Chondrocyte (in vitro differentiated cells): Measurements from ENCODE around the gene ALKBH4. TPM values are rescaled to one million over a fixed set of nuclear protein-coding genes. Genes with fewer than 3 reads are reported as not detected.

Source experiments
- DNase-seq: peaks from one replicate; pipeline ENCODE4 v3.0.0; 2021; ENCODE audit warnings: mixed read lengths, low spot score
- H3K27ac Mint-ChIP-seq: one replicate; pipeline ENCODE4 v1.8.0; 2021; ENCODE audit warnings: mild to moderate bottlenecking, moderate library complexity, mixed read lengths; ENCODE audit not compliant: unreplicated experiment
- H3K27me3 Mint-ChIP-seq: 2 replicates; pipeline ENCODE4 v1.8.0; 2021; ENCODE audit warnings: low read depth, mixed read lengths
- H3K36me3 Mint-ChIP-seq: 2 replicates; pipeline ENCODE4 v1.8.0; 2021; ENCODE audit warnings: low read depth, mixed read lengths
- H3K4me1 Mint-ChIP-seq: 2 replicates; pipeline ENCODE4 v1.8.0; 2021; ENCODE audit warnings: low read depth, mild to moderate bottlenecking, mixed read lengths
- H3K4me3 Mint-ChIP-seq: one replicate; pipeline ENCODE4 v1.8.0; 2021; ENCODE audit warnings: mild to moderate bottlenecking, moderate library complexity, mixed read lengths; ENCODE audit not compliant: unreplicated experiment
- H3K9me3 Mint-ChIP-seq: 2 replicates; pipeline ENCODE4 v1.8.0; 2021; ENCODE audit warnings: low read depth, mixed read lengths
- total RNA-seq: library from RNA; stranded (reverse); gene quantifications from 3 replicates; pipeline ENCODE4 v1.2.1, GENCODE V29; 2021
- TF ChIP-seq, protein P1 (sequence below): fragments of 200-600 bp; sonication (generic); IDR thresholded peaks from 2 replicates; pipeline ENCODE4 v1.5.0; 2021; ENCODE audit warnings: antibody characterized with exemption, mild to moderate bottlenecking, moderate library complexity

Gene ALKBH4
- total RNA-seq, 1 donor from 2014 or later = 9.2 TPM

DNA sequence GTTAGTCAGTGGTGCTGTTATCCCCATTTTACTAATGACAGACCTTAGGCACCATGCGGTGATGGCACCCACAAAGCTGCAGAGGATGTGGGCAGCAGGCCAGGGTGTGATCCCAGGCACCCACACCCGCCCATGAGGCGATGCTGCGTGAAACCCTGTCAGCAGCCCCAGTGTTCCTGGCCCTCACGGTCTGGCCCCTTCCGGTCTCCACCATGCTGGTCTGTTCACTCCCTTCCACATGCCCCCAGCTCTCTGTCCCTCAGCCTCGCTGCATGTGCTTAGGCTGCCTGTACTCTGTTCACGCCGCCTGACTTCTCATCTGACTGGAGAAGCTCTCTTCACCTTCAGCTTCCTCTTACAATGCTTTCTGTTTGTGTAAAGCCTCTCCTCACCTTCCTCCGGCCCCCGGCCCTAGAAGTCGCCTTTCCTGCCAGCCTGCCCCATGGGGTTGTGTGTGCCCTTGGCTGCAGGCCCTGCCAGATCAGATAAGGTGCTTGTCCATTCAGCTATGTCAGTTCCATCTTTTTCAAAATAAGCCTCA lies 48.9 kb downstream of the ALKBH4 start:
- Mint-ChIP-seq H3K4me1 (no peaks in the 10 kb centered on the region), H3K27me3 (no peaks in the 10 kb centered on the region), H3K27ac (no peak overlapping the region), H3K36me3 (peaks cover 29% of the 10 kb centered on the region), H3K4me3 (no peak overlapping the region), H3K9me3 (no peaks in the 10 kb centered on the region)
- no peak for DNase-seq
- TF ChIP-seq, protein P1, sequence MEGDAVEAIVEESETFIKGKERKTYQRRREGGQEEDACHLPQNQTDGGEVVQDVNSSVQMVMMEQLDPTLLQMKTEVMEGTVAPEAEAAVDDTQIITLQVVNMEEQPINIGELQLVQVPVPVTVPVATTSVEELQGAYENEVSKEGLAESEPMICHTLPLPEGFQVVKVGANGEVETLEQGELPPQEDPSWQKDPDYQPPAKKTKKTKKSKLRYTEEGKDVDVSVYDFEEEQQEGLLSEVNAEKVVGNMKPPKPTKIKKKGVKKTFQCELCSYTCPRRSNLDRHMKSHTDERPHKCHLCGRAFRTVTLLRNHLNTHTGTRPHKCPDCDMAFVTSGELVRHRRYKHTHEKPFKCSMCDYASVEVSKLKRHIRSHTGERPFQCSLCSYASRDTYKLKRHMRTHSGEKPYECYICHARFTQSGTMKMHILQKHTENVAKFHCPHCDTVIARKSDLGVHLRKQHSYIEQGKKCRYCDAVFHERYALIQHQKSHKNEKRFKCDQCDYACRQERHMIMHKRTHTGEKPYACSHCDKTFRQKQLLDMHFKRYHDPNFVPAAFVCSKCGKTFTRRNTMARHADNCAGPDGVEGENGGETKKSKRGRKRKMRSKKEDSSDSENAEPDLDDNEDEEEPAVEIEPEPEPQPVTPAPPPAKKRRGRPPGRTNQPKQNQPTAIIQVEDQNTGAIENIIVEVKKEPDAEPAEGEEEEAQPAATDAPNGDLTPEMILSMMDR = no peak

DNA sequence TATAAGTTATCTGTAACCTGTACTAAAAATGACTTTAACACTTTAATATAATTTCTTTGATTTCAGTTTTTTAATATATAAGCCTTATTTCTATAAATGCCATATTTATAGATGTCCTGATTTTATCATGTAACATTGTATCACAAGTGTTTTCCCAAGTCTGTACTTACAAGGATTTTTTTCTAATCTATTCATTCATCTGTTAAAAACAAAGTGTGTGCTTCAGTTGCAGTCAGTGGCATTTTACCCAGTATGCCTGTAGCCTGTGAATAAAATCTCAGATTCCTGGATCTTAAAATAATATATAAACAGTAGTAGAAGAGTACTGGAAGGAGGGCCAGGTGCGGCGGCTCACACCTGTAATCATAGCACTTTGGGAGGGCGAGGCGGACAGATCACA lies 51.1 kb downstream of the ALKBH4 start:
- DNase-seq = no peak
- no peaks in the 10 kb centered on the region for H3K27me3 Mint-ChIP-seq
- TF ChIP-seq, protein P1 = no peak
- no peaks in the 10 kb centered on the region for H3K9me3 Mint-ChIP-seq
- H3K36me3 Mint-ChIP-seq = peaks cover 35% of the 10 kb centered on the region
- no peak overlapping the region for H3K27ac Mint-ChIP-seq
- no peaks in the 10 kb centered on the region for H3K4me1 Mint-ChIP-seq
- H3K4me3 Mint-ChIP-seq = no peak overlapping the region

DNA sequence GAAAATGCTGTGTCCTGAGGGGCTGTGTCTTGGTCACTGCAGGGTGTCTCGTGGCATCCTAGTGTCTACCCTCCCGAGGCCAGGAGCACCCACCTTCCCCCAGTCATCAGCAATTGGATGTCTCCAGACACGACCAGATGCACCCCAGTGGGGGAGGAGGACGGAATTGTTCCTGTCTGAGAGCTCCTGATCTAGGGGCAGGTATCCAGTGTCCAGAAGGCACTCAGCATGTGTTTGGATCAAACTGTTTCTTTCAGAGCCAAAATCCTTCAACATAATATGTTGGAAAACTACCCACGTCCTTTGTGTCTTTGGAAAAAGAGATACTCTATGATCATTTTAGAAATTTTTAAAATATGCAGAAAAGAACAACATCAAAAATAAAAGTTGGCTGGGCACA lies 51.6 kb downstream of the ALKBH4 start:
- H3K36me3 Mint-ChIP-seq = peaks cover 40% of the 10 kb centered on the region
- H3K9me3 Mint-ChIP-seq = no peaks in the 10 kb centered on the region

DNA sequence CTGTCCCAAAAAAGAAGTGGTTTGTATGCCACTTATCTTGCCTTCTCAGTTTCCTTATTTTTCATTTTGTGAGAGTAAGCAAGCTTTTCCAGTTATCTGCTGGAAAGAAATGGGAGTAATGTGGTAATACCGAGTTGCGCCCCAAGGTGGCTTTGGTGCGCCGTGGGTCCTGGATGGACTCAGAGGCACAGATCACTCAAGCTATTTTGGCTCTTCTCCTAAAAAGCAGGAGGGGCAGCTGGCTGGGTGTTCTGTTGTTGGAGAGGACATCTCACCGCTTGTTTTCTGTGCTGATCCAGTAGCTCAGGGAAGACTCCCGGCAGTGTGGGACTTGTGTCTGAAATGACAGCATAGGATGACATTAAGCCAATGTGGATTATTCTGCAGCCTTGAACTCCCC lies 52.1 kb downstream of the ALKBH4 start:
- H3K4me3 Mint-ChIP-seq = no peak overlapping the region
- H3K36me3 Mint-ChIP-seq = peaks cover 45% of the 10 kb centered on the region
- TF ChIP-seq, protein P1 = peak; percentile 65
- no peak overlapping the region for H3K27ac Mint-ChIP-seq
- H3K9me3 Mint-ChIP-seq = no peaks in the 10 kb centered on the region
- H3K27me3 Mint-ChIP-seq = no peaks in the 10 kb centered on the region
- DNase-seq = no peak
- no peaks in the 10 kb centered on the region for H3K4me1 Mint-ChIP-seq

More for the DNA sequence above, 51.6 kb downstream of the ALKBH4 start:
- H3K27me3 Mint-ChIP-seq = no peaks in the 10 kb centered on the region
- H3K27ac Mint-ChIP-seq = no peak overlapping the region
- no peaks in the 10 kb centered on the region for H3K4me1 Mint-ChIP-seq
- no peak overlapping the region for H3K4me3 Mint-ChIP-seq
- TF ChIP-seq, protein P1 = no peak
- DNase-seq = no peak

DNA sequence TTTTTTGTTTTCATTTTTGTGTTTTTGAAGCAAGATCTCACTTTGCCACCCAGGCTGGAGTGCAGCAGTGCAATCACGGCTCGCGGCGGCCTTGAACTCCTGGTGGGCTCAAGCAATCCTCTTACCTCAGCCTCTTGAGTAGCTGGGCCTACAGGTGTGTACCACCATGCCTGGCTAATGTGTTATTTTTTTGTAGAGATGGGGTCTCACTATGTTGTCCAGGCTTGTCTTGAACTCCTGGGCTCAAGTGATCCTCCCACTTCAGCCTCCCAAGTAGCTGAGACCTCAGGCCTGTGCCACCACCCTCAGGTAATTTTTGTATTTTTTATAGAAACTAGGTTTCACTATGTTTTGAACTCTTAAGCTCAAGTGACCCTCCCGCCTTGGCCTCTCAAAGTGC lies 53.7 kb downstream of the ALKBH4 start:
- H3K4me3 Mint-ChIP-seq = no peak overlapping the region
- no peak overlapping the region for H3K27ac Mint-ChIP-seq
- no peaks in the 10 kb centered on the region for H3K27me3 Mint-ChIP-seq
- TF ChIP-seq, protein P1 = no peak
- no peaks in the 10 kb centered on the region for H3K4me1 Mint-ChIP-seq
- DNase-seq = no peak
- H3K9me3 Mint-ChIP-seq = no peaks in the 10 kb centered on the region
- peaks cover 43% of the 10 kb centered on the region for H3K36me3 Mint-ChIP-seq
